Gastroesophageal sphincter (tissue), 3 donors: ENCODE results near the gene COPZ1.

Experiments used
- POLR2A ChIP-seq, 2 donors: fragments of 450-650 bp; IDR thresholded peaks; one replicate each; pipeline ENCODE4 v1.6.1; 2017; ENCODE audit warnings: antibody characterized with exemption in 2 of 2, mild to moderate bottlenecking in 2 of 2, moderate library complexity in 1 of 2
- POLR2AphosphoS5 ChIP-seq: sonication (generic); formaldehyde crosslinking; IDR thresholded peaks from one replicate; pipeline ENCODE4 v1.6.1; 2017; ENCODE audit warnings: antibody characterized with exemption
- TF ChIP-seq, protein P1 (sequence below), 4 experiments: fragments of 200-600 bp in 2 of 4; fragments of 450-650 bp in 2 of 4; sonication (generic) in 1 of 4; IDR thresholded peaks; one replicate each; pipeline ENCODE4 v1.5.1; 2017 to 2019; ENCODE audit warnings: antibody characterized with exemption in 4 of 4, mild to moderate bottlenecking in 2 of 4, moderate library complexity in 2 of 4

DNA sequence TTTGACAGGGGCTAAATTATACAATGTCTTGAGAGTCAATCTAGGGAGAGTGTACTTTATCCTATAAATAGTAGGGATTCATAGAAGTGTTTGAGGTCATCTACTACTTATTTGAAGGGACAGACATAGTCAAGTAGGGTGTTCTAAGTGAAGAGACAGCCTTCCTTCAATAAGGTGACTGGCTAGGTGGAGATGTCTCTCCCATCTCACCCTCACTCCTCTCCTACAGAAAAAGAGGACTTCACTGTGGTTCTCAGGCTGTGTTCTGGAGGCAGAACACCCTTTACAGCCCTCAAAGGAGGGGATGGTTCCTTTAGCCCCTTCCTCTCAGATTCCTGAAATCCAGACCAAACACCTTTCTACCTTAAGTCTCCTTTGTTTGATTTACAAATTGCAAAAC is 21.3 kb upstream of the COPZ1 start:
- TF ChIP-seq, protein P1, sequence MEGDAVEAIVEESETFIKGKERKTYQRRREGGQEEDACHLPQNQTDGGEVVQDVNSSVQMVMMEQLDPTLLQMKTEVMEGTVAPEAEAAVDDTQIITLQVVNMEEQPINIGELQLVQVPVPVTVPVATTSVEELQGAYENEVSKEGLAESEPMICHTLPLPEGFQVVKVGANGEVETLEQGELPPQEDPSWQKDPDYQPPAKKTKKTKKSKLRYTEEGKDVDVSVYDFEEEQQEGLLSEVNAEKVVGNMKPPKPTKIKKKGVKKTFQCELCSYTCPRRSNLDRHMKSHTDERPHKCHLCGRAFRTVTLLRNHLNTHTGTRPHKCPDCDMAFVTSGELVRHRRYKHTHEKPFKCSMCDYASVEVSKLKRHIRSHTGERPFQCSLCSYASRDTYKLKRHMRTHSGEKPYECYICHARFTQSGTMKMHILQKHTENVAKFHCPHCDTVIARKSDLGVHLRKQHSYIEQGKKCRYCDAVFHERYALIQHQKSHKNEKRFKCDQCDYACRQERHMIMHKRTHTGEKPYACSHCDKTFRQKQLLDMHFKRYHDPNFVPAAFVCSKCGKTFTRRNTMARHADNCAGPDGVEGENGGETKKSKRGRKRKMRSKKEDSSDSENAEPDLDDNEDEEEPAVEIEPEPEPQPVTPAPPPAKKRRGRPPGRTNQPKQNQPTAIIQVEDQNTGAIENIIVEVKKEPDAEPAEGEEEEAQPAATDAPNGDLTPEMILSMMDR (IDR thresholded peaks at IDR 0.05), result no peak
- TF ChIP-seq POLR2A (IDR thresholded peaks at IDR 0.05), result no peak
- TF ChIP-seq POLR2AphosphoS5, result no peak
